Activated T-helper 9 cell treated with anti-CD3 and anti-CD28 coated beads, Interleukin-2, amount 50 U/mL, for 16 hours (primary cell): ENCODE measurements around the gene MLLT10.

Experiments
- DNase-seq: peaks from one replicate; pipeline ENCODE4 v3.0.0-alpha.2; 2020; ENCODE audit warnings: low read depth

The MLLT10 gene

DNA sequence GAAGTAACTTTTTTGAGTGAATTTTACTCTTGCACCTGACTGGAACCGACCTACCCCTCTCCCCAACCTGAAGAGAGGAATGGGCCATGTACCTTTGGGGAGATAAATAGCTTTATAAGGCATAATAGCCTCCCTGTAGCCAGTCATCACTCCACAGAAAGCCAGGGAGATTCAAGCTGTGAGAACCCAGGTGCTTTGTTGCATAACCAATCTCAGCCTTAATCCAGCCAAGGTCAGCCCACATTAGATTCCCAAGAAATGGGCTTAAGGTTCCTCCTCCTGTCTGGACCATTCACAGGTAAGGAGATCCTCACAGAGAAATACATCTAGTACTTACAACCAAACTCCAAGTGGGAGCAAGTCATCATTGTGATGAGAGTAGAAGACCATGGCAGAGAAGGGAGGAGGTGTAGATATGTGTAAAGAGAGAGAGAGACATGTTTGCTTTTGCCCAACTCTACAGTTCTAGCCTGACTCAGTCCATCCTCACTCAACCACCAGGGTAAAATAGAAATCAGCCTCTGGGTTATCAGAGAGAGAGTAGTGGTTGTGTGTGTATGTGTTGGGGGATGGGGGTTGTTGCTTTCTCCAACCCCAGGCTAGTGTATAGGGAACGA, 32.2 kb upstream of the MLLT10 start:
- DNase-seq = no peak

DNA sequence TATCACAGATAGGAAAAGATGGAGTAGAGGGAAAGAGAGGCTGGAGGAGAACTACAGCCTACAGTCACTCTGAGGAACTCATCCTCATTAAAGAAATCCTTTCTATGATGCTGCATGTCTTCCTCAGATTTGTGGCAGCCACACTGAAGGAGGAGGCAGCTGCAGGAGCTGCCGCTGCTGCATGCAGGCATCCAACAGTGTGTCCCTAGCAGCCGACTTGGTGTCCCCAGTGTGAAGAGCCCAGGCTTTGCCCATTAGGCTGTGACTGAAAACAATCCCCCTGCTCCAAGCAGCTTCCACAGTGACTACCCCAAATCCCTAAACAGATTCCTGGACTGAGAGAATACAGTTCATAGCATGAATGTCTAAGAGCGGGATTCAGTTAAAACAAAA, 31.7 kb upstream of the MLLT10 start:
- no peak for DNase-seq

DNA sequence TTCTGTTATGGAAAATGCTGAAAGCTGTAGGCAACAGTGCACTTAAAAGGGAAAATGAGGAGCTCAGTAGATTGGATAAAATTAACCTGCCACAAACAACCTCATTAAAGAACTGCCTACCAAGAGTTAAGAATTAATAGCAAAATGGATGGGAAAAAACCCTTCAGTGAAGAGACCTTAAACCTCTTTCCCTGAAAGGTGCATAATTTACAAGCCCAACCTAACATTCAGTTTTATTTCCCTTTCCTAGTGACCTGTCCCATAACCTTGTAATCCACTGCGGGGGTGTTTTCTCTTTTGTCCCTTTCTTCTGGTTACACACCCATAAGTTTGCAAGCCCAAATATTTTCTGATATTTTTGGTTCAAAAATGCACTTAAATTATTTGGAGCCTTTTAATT, 30.5 kb upstream of the MLLT10 start:
- no peak for DNase-seq

DNA sequence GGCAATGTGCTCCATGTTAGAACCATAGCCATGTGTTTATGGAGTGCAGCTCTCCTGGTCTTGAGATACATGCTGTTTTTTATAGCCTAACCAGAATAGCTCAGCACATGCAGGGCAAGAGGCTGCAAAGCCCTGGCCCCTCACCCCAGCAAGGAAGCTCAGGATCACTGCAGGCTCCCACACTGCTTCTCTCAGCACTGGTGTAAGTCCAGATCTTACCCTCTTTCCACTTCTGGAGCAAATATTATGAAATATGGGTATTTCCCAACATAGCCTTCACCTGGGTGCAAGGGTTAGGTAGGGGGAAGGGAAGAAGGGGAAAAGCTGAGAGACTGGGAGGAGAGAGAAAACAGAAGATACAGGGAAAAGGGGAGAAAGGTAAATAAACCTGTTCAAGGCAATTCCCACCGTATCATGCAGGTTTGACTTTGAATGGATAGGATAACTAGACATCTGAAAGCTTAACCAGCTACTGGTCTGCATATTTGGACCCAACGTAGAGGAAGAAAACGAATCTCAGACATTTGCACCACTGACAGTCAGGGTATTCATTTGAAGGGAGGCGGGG, 28.2 kb upstream of the MLLT10 start:
- DNase-seq = no peak

DNA sequence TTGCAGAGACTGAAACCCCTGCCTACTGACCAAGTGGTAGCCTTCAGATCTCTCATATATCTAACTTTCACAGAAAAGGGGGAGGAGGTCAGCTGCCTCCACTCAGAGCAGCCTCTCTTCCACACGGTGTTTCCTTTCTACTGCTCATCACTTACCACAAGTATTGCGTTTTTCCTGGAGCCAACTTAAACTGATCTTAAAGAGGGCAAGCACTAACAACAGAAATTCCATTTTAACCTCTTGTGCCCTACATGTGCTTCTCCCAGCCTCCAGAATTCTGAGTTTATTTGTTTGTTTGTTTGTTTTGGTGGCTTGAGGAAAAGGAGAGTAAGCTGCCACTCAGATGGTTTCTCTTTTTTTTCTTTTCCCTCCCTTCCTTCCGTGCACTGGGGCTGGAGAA, 27.7 kb upstream of the MLLT10 start:
- DNase-seq = no peak

DNA sequence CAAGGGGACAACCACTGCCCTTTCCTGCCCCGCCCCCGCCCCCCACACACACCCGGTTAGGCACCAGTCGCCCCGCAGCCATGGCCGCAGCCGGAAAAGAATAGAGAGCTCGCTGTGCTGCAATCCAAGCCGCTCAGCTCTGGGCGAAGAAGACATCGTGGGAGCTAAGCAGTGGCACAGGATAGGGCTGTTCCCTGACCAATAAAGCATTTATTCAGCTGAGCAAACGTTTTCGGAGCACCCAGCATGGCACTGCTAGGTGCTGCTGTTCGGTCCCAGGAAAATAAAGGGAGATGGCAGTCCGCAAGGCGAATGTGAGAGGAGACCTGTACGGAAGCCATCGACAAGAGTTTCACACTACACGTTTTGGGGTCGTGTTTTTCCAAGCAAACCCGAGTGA, 26.9 kb upstream of the MLLT10 start:
- DNase-seq = no peak

DNA sequence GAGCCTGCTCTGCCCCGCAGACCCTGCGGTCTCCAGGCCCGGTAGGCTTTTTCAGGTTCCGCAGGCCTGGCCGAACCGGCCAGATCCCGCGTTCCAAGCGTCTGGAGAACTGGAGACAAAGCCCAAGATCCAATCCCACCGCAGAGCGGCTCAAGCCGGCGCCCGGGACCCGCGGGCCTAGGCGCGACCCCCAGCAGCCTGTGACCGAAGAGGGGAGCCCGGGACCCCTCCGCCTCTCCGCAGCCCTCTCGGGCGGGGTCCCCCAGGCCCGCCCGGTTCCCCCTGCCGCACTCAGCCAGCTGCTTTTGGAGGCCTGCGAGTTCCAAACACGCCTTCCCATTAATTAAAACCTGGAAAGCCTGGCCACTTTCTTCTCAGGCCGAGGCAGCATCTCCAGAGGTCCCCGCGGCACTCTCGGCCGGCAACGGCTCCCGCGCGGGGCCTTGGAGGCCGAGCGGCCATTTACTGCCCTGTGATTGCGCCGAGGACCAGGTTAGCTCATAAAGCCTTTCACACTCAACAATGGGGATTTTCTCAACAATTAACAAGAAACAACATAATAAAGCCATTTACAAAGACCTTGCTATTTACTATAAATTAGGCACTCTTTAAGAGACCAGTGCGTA, 25.2 kb upstream of the MLLT10 start:
- no peak for DNase-seq

DNA sequence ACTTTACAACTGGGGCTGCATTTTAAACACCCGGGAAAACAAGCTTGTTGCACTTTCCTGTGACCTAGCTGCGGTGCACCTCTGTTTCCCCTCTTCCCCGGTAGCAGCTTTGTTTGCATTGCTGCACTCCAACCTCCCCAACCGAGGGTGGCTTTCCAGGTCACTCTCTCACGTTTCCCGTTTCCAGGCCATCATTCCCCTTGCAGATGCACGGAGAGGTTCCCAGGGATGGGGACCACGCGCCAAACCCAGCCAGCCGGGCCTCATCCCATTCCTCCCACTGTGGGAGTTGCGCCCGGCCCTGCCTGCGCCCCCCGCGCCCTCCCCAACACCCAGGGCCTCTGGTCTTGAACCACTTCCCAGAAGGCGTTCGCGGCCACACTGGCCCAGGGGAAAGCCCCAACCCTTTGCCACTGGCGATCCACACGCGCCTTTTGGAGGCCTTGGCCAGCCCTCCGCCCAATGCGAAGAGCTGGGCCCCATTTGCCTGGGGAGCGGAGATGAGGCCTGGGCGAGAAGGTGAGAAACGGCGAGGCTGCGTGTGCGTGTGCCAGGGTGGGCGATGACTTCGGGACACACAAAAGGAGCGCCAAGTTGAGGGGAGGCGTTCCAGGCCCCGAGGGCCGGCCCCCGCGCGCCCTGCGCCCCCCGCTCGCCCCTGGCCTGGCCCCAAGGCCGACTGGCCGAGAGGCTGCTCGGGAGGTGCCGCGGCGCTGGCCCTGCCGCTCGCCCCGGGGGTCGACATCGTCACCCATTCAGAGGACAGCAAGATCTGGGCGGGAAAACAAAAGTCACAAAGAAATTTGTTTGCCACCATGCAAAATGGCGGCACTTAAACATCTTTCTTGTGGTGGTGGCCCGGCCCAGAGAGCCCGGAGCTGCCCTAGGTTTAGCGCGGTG, 24.4 kb upstream of the MLLT10 start:
- no peak for DNase-seq

DNA sequence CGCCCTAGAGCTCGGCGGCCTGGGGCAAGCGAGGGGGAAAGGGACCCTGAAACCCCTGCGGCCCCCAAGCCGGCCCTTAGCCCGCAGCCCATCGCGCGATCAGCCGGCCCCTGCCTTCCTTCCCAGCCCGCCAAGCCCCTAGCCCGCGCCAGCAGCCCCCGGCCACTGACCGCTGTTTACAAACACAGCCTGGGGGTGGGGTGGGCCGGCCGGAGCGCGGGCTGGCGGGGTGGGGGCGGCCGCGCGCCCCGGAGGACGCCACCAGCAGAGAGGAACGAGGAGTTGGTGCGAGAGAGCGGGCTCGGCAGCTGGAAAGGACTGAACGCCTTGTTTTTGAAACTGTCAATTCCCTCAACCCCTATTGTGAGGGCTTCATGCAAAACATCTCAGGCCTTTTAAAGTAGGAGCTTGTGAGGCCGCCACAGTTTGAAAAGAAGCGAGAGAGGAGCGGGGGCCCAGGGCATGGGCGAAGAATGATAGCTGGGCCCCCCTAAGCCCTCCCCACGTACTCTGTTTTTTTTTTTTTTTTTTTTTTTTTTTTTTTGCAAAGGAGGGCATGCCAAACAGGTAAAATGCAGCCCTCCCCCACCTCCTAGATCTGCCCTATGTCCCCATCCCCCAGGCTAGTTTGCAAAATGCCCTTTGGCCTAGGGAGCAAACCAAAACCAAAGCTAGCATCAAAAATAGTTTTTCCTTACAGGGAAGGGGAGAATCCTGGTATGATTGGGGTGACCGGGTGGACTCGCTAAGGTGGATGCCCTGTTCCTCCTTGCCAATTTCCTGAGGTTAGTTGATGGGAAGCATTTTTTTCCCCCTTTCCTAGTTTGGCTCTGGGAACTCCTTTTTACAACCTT, 23.6 kb upstream of the MLLT10 start:
- DNase-seq = no peak

DNA sequence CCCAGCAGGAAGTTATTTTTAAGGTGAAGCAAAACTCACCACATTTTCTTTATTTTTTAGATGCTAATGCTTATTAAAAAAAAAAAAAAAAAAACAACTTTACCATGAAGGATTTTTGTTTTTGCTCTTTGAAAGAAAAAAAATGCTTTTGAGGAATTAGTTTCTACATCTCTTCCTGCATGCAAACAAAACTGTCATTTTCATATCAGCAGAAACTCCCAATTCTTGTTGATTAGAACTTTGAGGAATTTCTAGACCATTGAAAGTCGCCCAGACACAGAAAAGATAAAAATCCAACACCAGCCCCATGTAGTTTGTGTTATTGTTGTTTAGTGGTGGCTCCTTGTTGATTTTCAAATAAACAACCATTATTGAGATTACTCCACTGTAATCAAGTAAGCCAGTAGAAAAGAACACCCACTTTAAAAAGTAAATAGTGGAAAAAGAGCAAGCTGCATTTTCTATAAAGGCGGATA, 22.9 kb upstream of the MLLT10 start:
- no peak for DNase-seq

DNA sequence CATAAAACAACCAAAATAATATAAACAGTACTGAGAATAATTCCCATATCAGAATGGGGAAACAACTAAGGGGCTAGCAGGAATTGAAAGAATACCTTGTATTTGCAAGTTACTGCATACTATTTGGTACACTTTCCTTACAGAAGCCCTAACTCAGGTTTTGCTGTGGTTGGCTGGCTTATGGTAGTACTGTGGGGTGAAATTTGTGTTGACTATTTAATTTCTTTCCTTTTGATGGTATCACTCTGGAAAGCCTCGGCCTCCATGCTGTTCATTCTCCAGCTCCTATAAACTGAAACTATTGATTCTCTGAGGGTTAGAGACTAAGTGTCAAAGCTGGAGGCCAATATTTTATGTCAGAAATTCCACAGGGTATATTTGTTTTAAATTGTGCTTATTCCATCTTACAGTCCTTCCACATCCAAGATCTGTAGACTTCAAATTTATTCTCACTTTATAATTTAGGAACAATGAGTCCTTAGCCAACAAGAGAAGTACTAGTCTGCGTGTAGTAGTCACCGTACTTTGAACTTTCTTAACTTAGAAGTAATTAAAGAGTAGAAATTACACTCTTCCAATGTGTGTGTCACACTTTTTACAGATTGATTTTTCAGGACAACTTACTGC, 22.0 kb upstream of the MLLT10 start:
- DNase-seq = no peak

DNA sequence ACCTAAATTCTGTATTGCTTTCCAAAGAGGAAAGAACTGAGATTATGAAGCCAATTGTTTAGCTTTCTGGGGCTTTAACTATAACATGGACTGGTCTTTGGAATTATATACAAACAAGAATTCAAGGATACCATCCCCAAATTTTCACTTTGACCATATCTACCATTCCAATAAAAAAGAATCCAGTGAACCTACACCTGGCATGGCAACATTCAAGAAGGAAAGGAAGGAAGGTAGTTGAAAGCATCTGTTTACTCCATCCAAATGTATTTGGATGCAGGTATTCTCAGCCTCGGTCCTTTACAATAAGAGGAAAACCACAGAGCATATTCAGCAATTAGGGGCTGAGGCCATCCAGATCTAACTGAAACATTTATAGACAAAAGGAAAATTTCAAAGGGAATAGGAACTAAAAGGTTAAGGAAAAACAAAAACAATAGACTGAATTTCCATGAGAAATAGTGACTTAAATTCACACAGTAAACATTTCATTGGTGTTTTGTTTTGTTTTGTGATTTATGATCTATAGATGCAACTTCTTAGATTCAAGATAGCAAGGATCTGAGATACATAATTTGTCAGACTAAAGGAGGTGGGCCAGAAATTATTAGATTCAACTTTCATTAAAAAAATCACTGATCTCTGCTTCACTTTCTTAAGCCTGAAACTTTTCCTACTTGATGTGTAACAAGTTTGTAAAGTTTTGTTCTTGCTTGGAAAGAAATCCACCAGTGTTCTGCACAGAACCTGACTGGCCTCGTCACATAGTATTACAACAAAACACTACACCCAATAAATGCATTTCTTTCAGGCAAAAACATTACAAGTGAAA, 21.2 kb upstream of the MLLT10 start:
- no peak for DNase-seq

DNA sequence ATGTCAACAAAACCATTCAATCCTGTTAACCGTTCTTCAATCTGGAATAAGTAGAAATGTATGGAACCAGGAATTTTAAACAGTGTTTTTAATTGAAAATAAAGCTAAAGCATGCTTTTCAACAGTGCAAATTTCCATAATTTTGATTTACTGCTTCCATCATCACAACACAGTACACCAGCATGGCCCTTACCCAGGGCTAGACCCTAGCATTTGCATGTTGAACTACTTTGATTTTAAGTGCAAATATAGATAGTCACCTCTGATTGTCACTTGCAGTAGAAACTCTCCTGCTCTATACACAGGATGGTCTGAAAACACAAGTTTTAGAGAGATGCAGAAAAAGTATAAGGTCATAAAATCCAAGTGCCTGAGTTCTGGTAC, 20.6 kb upstream of the MLLT10 start:
- DNase-seq = no peak

DNA sequence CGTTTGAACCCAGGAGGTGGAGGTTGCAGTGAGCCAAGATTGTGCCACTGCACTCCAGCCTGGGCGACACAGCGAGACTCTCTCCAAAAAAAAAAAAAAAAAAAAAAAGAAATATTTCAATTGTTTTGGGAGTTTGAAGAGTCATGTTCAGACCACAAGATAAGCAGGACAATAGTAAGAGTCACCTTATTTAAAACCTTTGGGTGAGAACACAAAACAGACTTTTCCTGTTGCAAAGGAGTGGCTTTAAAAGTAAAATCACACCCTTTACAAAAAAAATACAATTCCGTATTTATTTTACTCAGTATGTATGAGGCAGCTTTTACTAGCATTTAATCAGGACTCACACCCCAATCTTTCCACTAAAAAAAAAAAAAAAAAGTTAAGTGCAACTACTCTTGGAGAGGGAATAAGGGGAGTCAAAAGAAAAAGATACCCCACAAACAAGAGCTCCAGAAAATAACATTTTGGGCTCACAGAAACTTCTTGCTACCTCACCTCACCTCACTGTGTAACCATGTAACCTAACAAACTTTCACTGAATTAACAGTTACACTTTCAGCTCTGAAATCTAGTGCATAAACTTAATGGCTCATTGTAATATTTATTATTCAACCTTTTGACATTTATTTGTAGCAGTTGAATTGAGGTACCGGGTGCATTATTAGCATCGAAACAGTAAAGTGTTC, 19.8 kb upstream of the MLLT10 start:
- DNase-seq = no peak

DNA sequence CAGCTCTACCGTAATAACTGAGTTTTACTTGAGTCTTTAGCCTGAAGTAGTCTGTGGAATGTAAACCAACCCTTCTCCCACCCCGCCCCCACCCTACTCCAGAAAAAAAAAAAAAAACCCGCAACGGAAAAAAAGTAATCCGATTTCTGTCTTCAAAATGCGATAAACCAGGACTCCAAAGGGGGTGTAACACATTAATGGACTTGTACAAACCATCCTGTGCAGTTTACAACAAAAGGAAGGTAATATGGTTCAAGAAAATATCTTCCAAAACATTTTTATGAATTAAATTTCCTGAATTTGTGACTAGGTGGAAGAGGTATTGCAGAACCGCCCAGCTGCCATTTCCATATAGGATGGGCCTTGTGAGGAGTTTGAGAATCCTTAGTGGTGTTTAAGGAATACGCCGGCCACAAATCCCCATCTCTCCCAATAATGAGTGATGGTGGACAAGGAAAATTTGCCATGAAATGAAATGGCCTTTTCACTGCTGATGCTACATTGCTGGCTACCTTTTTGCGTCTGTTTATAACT, 19.1 kb upstream of the MLLT10 start:
- no peak for DNase-seq

DNA sequence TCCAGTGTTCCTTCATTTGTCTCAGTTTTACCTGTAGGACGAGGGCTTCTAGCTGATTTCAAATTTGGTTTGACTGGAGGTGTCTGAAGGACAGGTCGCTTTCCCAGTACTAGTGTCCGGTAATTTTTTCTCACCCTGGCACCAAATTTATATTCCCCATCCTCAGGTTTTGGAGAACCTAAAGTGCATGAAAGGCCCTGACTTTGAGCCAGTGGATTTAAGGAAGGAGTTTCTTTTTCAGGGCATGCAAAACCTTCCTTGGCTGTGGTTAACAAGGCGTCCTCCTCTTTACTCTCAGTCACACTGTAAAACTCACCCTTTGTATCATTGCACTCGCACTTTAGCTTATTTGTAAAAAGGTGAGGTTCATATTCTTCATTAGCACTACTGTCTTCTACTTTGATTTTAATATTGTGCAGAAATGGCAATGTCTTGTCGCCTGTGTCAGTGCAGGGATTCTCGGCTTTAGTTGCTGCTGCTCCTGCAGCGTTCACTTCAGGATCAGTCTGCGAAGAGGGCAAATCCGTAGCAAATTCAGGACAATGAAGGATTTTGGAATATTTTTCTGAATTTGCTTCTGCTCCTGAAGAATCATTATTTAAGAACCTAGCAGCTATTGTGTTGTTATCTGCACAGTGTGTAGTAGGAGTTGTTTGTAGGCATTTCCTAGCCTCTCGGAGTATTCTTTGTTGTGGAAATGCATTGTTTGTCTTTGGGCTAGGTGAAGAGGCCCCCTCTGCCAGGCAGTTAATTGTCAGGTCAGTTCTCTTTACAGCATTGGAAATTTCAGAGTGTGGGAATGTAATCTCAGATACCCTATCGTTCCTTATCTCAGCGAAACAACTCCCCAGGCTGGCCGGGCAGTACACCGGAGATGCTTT, 18.4 kb upstream of the MLLT10 start:
- DNase-seq = no peak

DNA sequence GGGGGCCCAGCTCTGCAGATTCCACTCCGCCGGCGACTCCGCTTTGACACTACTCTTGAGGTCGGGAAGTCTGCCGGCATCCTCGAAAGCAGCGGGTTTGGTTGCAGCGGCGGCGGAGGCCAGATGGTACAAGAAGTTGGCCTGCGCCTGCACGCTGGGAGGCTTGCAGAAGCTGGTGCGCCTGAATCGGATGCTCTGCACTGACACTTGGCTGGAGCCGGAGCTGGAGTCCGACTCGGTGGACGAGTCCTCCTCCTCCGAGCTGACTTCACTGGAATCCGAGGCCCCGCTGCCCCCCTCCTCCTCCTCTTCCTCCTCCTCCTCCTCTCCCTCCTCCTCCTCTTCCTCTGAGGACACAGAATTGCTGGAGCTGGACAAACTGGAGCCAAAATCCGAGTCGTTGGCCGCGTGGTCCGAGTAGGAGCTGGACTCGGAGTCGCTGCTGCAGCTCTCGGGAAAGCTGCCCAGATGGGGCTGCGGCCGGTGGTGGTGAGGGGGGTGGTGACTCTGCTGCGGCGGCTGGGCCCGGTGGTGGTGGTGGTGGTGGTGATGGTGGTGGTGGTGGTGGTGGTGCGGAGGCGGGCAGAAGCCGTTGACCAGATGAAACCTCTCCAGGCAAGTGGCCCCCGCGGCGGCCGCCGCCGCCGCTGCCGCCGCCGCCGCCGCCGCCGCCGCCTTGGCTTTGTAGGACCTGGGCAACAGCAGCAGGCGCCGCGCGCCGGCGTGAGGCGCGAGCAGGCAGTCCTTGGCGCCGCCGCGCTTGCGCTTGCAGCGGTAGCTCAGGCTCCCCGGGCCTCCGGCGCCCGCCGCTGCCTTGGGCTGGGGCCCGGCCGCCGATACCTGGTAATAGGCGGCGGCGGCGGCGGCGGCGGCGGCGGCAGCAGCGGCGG, 17.5 kb upstream of the MLLT10 start:
- no peak for DNase-seq
